Measurements from ENCODE around the gene MAP3K9.

Gene MAP3K9

GRCh38 chr14:70779667-70780066, 29.6 kb downstream of the MAP3K9 start:
- Histone ChIP-seq H4K8ac (ENCODE audit: low read depth, low read length) (no peak overlapping the region), H3K9me3 (ENCODE audit: insufficient read depth, low read depth, low read length) (peaks cover 2% of the 10 kb centered on the region), H2BK12ac (ENCODE audit: low read length) (no peak overlapping the region), H3K23ac (ENCODE audit: low read length) (no peak overlapping the region), H3K4me3 (ENCODE audit: low read depth, low read length) (no peak overlapping the region), H3K79me1 (ENCODE audit: low read length) (no peaks in the 10 kb centered on the region), H2BK120ac (ENCODE audit: insufficient read depth, low read length, poor library complexity) (no peak overlapping the region), H3K36me3 (ENCODE audit: control insufficient read depth in 1 of 2, insufficient read depth in 2 of 2, low read length in 2 of 2) (peaks cover 0 to 2% of the 10 kb centered on the region in 2 experiments), H3K79me2 (ENCODE audit: control insufficient read depth, insufficient read depth, low read length, poor library complexity) (no peaks in the 10 kb centered on the region), H3K18ac (ENCODE audit: low read length) (no peak overlapping the region), H3K4me1 (ENCODE audit: control insufficient read depth in 1 of 2, insufficient read depth in 2 of 2, low read length in 2 of 2) (no peaks in the 10 kb centered on the region), H2BK5ac (ENCODE audit: low read depth, low read length, poor library complexity) (no peak overlapping the region), H2AK5ac (ENCODE audit: low read length) (no peak overlapping the region), H3K27ac (ENCODE audit: low read depth, low read length) (no peak overlapping the region), H4K91ac (ENCODE audit: low read depth, low read length) (no peak overlapping the region), H3K9ac (ENCODE audit: low read length) (no peak overlapping the region), H3K4me2 (ENCODE audit: low read length) (no peak overlapping the region), H3K14ac (ENCODE audit: low read length) (no peak overlapping the region), H3K4ac (ENCODE audit: low read depth, low read length) (no peak overlapping the region), H3K27me3 (ENCODE audit: insufficient read depth, low read length) (no peaks in the 10 kb centered on the region), H2AFZ (ENCODE audit: insufficient read depth, low read length, poor library complexity) (no peak overlapping the region), H4K12ac (ENCODE audit: low read depth, low read length) (no peak overlapping the region)
- peak in 1 of 2 donors; percentile 3 for DNase-seq
- WGBS (ENCODE audit: extremely low coverage, insufficient coverage, insufficient read length), result no CpG with 5 or more reads among the region's 4 CpGs

- no peak overlapping the region for H3K9ac ChIP-seq (ENCODE audit: low read length)
- no peak overlapping the region for H3K14ac ChIP-seq (ENCODE audit: low read length)
- no peak overlapping the region for H3K4ac ChIP-seq (ENCODE audit: low read depth, low read length)
- H2BK5ac ChIP-seq (ENCODE audit: low read depth, low read length, poor library complexity), result no peak overlapping the region
- no peak overlapping the region for H3K4me2 ChIP-seq (ENCODE audit: low read length)
- H2AK5ac ChIP-seq (ENCODE audit: low read length), result no peak overlapping the region
- H4K91ac ChIP-seq (ENCODE audit: low read depth, low read length), result no peak overlapping the region
- no peaks in the 10 kb centered on the region for H3K79me2 ChIP-seq (ENCODE audit: control insufficient read depth, insufficient read depth, low read length, poor library complexity)
- H2AFZ ChIP-seq (ENCODE audit: insufficient read depth, low read length, poor library complexity), result no peak overlapping the region
- H4K12ac ChIP-seq (ENCODE audit: low read depth, low read length), result no peak overlapping the region
- H3K79me1 ChIP-seq (ENCODE audit: low read length), result no peaks in the 10 kb centered on the region
- H3K9me3 ChIP-seq (ENCODE audit: insufficient read depth, low read depth, low read length), result peaks cover 1% of the 10 kb centered on the region
- DNase-seq, result no peak
- H3K18ac ChIP-seq (ENCODE audit: low read length), result no peak overlapping the region
- H3K23ac ChIP-seq (ENCODE audit: low read length), result no peak overlapping the region
- H3K4me1 ChIP-seq (ENCODE audit: control insufficient read depth in 1 of 2, insufficient read depth in 2 of 2, low read length in 2 of 2), result peaks cover 3 to 6% of the 10 kb centered on the region in 2 experiments
- no peaks in the 10 kb centered on the region for H3K27me3 ChIP-seq (ENCODE audit: insufficient read depth, low read length)
- H4K8ac ChIP-seq (ENCODE audit: low read depth, low read length), result no peak overlapping the region
- no peak overlapping the region for H2BK120ac ChIP-seq (ENCODE audit: insufficient read depth, low read length, poor library complexity)
- peaks cover 0 to 2% of the 10 kb centered on the region in 2 experiments for H3K36me3 ChIP-seq (ENCODE audit: control insufficient read depth in 1 of 2, insufficient read depth in 2 of 2, low read length in 2 of 2)
- no CpG with 5 or more reads among the region's 2 CpGs for WGBS (ENCODE audit: extremely low coverage, insufficient coverage, insufficient read length)
- H3K4me3 ChIP-seq (ENCODE audit: low read depth, low read length), result no peak overlapping the region
- H2BK12ac ChIP-seq (ENCODE audit: low read length), result no peak overlapping the region
- no peak overlapping the region for H3K27ac ChIP-seq (ENCODE audit: low read depth, low read length)
Observed at GRCh38 chr14:70776197-70776596, 33.1 kb downstream of the MAP3K9 start.

- Histone ChIP-seq H3K9ac (ENCODE audit: low read length) (no peak overlapping the region), H3K27me3 (ENCODE audit: insufficient read depth, low read length) (no peaks in the 10 kb centered on the region), H3K27ac (ENCODE audit: low read depth, low read length) (no peak overlapping the region), H3K4me1 (ENCODE audit: control insufficient read depth in 1 of 2, insufficient read depth in 2 of 2, low read length in 2 of 2) (peaks cover 3 to 6% of the 10 kb centered on the region in 2 experiments), H4K12ac (ENCODE audit: low read depth, low read length) (no peak overlapping the region), H3K36me3 (ENCODE audit: control insufficient read depth in 1 of 2, insufficient read depth in 2 of 2, low read length in 2 of 2) (no peaks in the 10 kb centered on the region), H3K79me1 (ENCODE audit: low read length) (no peaks in the 10 kb centered on the region), H2AFZ (ENCODE audit: insufficient read depth, low read length, poor library complexity) (no peak overlapping the region), H3K9me3 (ENCODE audit: insufficient read depth, low read depth, low read length) (no peaks in the 10 kb centered on the region), H3K4ac (ENCODE audit: low read depth, low read length) (no peak overlapping the region), H4K8ac (ENCODE audit: low read depth, low read length) (no peak overlapping the region), H2BK12ac (ENCODE audit: low read length) (no peak overlapping the region), H2AK5ac (ENCODE audit: low read length) (no peak overlapping the region), H3K18ac (ENCODE audit: low read length) (no peak overlapping the region), H3K4me3 (ENCODE audit: low read depth, low read length) (no peak overlapping the region), H4K91ac (ENCODE audit: low read depth, low read length) (no peak overlapping the region), H2BK5ac (ENCODE audit: low read depth, low read length, poor library complexity) (no peak overlapping the region), H3K79me2 (ENCODE audit: control insufficient read depth, insufficient read depth, low read length, poor library complexity) (no peaks in the 10 kb centered on the region), H2BK120ac (ENCODE audit: insufficient read depth, low read length, poor library complexity) (no peak overlapping the region), H3K23ac (ENCODE audit: low read length) (no peak overlapping the region), H3K14ac (ENCODE audit: low read length) (no peak overlapping the region), H3K4me2 (ENCODE audit: low read length) (no peak overlapping the region)
- no CpG with 5 or more reads among the region's 3 CpGs for whole genome bisulfite sequencing (ENCODE audit: extremely low coverage, insufficient coverage, insufficient read length)
- DNase-seq, result no peak
Observed at GRCh38 chr14:70773182-70773862, 36.0 kb downstream of the MAP3K9 start.

- H3K4me3 ChIP-seq (ENCODE audit: low read depth, low read length), result no peak overlapping the region
- H2BK5ac ChIP-seq (ENCODE audit: low read depth, low read length, poor library complexity), result no peak overlapping the region
- DNase-seq, result no peak
- no peak overlapping the region for H3K27ac ChIP-seq (ENCODE audit: low read depth, low read length)
- no peak overlapping the region for H3K4me2 ChIP-seq (ENCODE audit: low read length)
- no peak overlapping the region for H4K12ac ChIP-seq (ENCODE audit: low read depth, low read length)
- no peak overlapping the region for H3K4ac ChIP-seq (ENCODE audit: low read depth, low read length)
- no peak overlapping the region for H3K18ac ChIP-seq (ENCODE audit: low read length)
- no peaks in the 10 kb centered on the region for H3K27me3 ChIP-seq (ENCODE audit: insufficient read depth, low read length)
- H3K9ac ChIP-seq (ENCODE audit: low read length), result no peak overlapping the region
- H2AFZ ChIP-seq (ENCODE audit: insufficient read depth, low read length, poor library complexity), result no peak overlapping the region
- H4K8ac ChIP-seq (ENCODE audit: low read depth, low read length), result no peak overlapping the region
- no peaks in the 10 kb centered on the region for H3K9me3 ChIP-seq (ENCODE audit: insufficient read depth, low read depth, low read length)
- H3K14ac ChIP-seq (ENCODE audit: low read length), result no peak overlapping the region
- no peaks in the 10 kb centered on the region for H3K36me3 ChIP-seq (ENCODE audit: control insufficient read depth in 1 of 2, insufficient read depth in 2 of 2, low read length in 2 of 2)
- H2BK12ac ChIP-seq (ENCODE audit: low read length), result no peak overlapping the region
- no CpG with 5 or more reads among the region's 15 CpGs for WGBS (ENCODE audit: extremely low coverage, insufficient coverage, insufficient read length)
- H3K4me1 ChIP-seq (ENCODE audit: control insufficient read depth in 1 of 2, insufficient read depth in 2 of 2, low read length in 2 of 2), result peaks cover 3 to 6% of the 10 kb centered on the region in 2 experiments
- no peaks in the 10 kb centered on the region for H3K79me1 ChIP-seq (ENCODE audit: low read length)
- H2BK120ac ChIP-seq (ENCODE audit: insufficient read depth, low read length, poor library complexity), result no peak overlapping the region
- H3K23ac ChIP-seq (ENCODE audit: low read length), result no peak overlapping the region
- no peak overlapping the region for H4K91ac ChIP-seq (ENCODE audit: low read depth, low read length)
- H2AK5ac ChIP-seq (ENCODE audit: low read length), result no peak overlapping the region
- H3K79me2 ChIP-seq (ENCODE audit: control insufficient read depth, insufficient read depth, low read length, poor library complexity), result no peaks in the 10 kb centered on the region
Observed at GRCh38 chr14:70771781-70772212, 37.5 kb downstream of the MAP3K9 start.
